Activated T-helper 2 cell treated with anti-CD3 and anti-CD28 coated beads, Interferon-gamma antibody, Interleukin-2, Interleukin-4, amounts not matched to agents 10 μg/mL and 5 μg/mL and 100 μg/mL, durations not matched to agents 14 hours and 24 hours and 36 hours (primary cell): ENCODE data around the gene GAGE12H. TPM values are rescaled to one million over a fixed set of nuclear protein-coding genes. Genes with fewer than 3 reads are reported as not detected.

Experiments
- DNase-seq: peaks from one replicate; pipeline ENCODE4 v3.0.0; 2021; ENCODE audit warnings: low spot score
- H3K27ac Mint-ChIP-seq: one replicate; pipeline ENCODE4 v1.8.0; 2021; ENCODE audit warnings: mixed read lengths
- H3K27me3 Mint-ChIP-seq: one replicate; pipeline ENCODE4 v1.8.0; 2021; ENCODE audit warnings: low read depth, mixed read lengths
- H3K36me3 Mint-ChIP-seq: one replicate; pipeline ENCODE4 v1.8.0; 2021; ENCODE audit warnings: low read depth, mixed read lengths
- H3K4me1 Mint-ChIP-seq: one replicate; pipeline ENCODE4 v1.8.0; 2021; ENCODE audit warnings: low read depth, mixed read lengths
- H3K4me3 Mint-ChIP-seq: one replicate; pipeline ENCODE4 v1.8.0; 2021; ENCODE audit warnings: low read depth, mild to moderate bottlenecking, moderate library complexity, mixed read lengths
- H3K9me3 Mint-ChIP-seq: one replicate; pipeline ENCODE4 v1.8.0; 2021; ENCODE audit warnings: mixed read lengths
- intact Hi-C: fragments of 100-400 bp; cut with micrococcal nuclease; formaldehyde crosslinking; loops from one replicate; pipeline ENCODE4 v1.15.1; 2023
- total RNA-seq: library from RNA; stranded (reverse); gene quantifications from 2 replicates; pipeline ENCODE4 v1.2.3, GENCODE V29; 2022

The GAGE12H gene
- total RNA-seq, 1 donor from 2014 or later: not detected

DNA sequence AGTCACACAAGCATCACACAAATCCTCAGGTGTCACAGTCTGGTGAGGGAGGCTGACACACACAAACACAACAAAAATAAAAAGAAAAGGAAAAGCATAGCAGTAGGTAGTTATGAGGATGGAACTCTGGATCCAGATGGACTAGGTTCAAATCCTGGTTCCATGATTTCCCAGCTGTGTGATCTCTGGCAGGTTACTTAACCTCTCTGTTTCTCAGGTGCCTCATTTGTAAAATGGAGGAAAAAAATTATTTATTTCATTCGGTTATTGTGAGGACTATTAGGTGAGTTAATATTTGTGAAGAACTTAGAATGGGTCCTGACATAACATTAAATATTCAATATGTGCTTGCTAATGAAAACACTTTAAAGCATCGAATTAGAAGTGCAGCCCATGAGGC is 38.8 kb downstream of the GAGE12H start:
- Mint-ChIP-seq H3K27ac (no peak overlapping the region), H3K9me3 (no peaks in the 10 kb centered on the region), H3K27me3 (no peaks in the 10 kb centered on the region), H3K4me1 (no peaks in the 10 kb centered on the region), H3K4me3 (no peak overlapping the region), H3K36me3 (no peaks in the 10 kb centered on the region)
- DNase-seq: no peak
- intact Hi-C loops: no loop called here

DNA sequence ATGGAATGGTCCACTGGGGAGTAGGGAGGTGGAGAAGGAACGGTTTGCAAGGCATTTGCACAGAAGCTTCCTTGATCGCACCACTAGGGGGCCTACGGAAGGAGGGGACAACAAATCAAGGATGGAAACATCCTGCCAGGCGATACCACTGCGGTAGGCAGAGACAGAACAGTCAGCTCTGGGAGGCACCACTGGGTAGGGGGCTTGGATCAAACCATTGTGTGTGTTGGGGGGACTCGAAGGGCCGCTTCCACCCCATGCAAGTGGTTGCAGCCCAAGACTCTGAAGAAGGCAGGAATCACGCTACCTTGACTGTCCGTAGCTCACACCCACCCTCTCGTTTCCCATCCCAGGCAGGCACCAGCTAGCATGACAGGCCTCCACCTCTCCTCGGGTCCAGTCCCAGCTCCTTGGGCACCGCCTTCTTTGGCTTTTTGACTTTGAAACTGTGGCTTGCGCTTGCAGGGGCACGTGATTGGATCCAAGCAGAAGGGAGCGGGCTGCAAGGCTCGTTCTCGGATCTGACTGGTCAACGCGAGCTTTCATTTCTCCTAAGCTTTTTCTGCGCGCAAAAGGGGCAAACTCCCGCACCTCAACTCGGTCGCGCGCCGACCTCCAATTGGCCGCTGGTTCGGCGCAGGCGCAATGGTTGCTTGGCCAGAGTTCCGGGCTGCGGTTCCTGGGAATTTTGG is 47.5 kb downstream of the GAGE12H start:
- DNase-seq: no peak
- H3K4me1 Mint-ChIP-seq: no peaks in the 10 kb centered on the region
- intact Hi-C loops: no loop called here
- no peak overlapping the region for H3K27ac Mint-ChIP-seq
- peaks cover 7% of the 10 kb centered on the region for H3K9me3 Mint-ChIP-seq
- H3K36me3 Mint-ChIP-seq: no peaks in the 10 kb centered on the region
- no peaks in the 10 kb centered on the region for H3K27me3 Mint-ChIP-seq
- peak overlapping the region; percentile 8 for H3K4me3 Mint-ChIP-seq

Other genes with a start within 250 kb of the GAGE12H start
- gene GAGE13, start 248.4 kb upstream of the GAGE12H start, total RNA-seq: not detected in 2 replicates
- not detected in 2 replicates for gene GAGE12C, start 47.8 kb upstream of the GAGE12H start, total RNA-seq
- not detected in 2 replicates for gene GAGE12D, start 38.2 kb upstream of the GAGE12H start, total RNA-seq
- not detected in 2 replicates for gene GAGE12E, start 28.7 kb upstream of the GAGE12H start, total RNA-seq
- gene GAGE12F, start 19.1 kb upstream of the GAGE12H start, total RNA-seq: not detected in 2 replicates
- gene GAGE12G, start 9.5 kb upstream of the GAGE12H start, total RNA-seq: not detected in 2 replicates
- gene GAGE2A, start 9.5 kb downstream of the GAGE12H start, total RNA-seq: not detected in 2 replicates
- not detected in 2 replicates for gene GAGE1, start 19.1 kb downstream of the GAGE12H start, total RNA-seq
- not detected in 2 replicates for gene PAGE1, start 116.0 kb downstream of the GAGE12H start, total RNA-seq
- gene PAGE4, start 249.4 kb downstream of the GAGE12H start, total RNA-seq: not detected in 2 replicates